ENCODE results near the gene CYP3A7.
"Not testable (repeated sequence)": the region's sequence is repeated elsewhere in the genome, so short reads cannot be mapped to it uniquely, and the experiment has no call there.

The CYP3A7 gene

DNA sequence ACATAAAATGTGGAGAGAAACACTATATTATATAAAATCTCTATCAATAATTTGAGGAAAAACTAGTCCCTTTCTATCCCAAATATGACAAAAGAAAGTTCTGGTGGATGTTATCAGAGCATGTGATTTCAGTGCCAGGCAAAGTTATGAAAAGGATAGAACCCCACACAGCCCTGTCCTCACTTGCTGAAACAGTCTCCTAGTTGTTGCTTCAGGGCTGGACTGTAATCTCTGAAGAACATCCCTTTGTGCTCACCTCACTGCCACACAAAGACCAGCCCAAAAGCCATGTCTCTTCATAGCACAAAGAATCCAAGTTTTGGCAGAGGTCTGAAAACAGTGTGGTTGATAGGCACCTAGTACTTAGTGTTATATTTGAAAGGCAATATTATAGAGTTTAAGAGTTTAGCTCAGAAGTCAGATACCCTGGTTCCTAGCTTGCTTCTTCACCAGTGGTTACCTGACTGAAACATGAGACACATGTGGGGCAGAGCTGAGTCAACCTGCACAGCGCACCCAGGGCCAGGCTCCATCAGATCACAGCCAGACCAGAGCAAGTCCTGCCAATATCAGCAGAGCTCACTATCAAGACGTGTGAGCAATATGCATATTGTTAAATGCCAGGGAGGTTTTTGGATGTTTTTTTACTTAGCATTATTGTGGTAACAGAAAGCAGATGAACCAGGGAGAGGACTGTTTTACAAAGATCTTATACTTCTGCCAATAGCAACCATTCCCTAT, 25.0 kb downstream of the CYP3A7 start:
- Histone ChIP-seq H3K27me3 (ENCODE audit: control insufficient read depth in 5 of 5, insufficient read depth in 4 of 5, low read length in 5 of 5) (no peaks in the 10 kb centered on the region), H3K9me3 (ENCODE audit: control insufficient read depth in 5 of 5, low read length in 5 of 5) (peaks cover 0 to 13% (median 12%) of the 10 kb centered on the region in 5 donors), H3K4me1 (ENCODE audit: control insufficient read depth in 5 of 5, insufficient read depth in 5 of 5, low read length in 5 of 5) (no peaks in the 10 kb centered on the region), H3K9ac (ENCODE audit: low read length in 5 of 5) (no peak overlapping the region), H3K27ac (ENCODE audit: low read depth, low read length) (no peak overlapping the region), H3K36me3 (ENCODE audit: control insufficient read depth in 5 of 5, insufficient read depth in 5 of 5, low read length in 5 of 5) (peaks cover 0 to 8% (median 3%) of the 10 kb centered on the region in 5 donors), H3K4me3 (ENCODE audit: low read depth in 1 of 5, low read length in 5 of 5) (no peak overlapping the region)

- no peak overlapping the region for H3K4me3 ChIP-seq (ENCODE audit: low read depth in 1 of 5, low read length in 5 of 5)
- H3K27ac ChIP-seq (ENCODE audit: low read depth, low read length), result no peak overlapping the region
- H3K27me3 ChIP-seq (ENCODE audit: control insufficient read depth in 5 of 5, insufficient read depth in 4 of 5, low read length in 5 of 5), result no peaks in the 10 kb centered on the region
- H3K9ac ChIP-seq (ENCODE audit: low read length in 5 of 5), result no peak overlapping the region
- H3K9me3 ChIP-seq (ENCODE audit: control insufficient read depth in 5 of 5, low read length in 5 of 5), result peaks cover 0 to 13% (median 10%) of the 10 kb centered on the region in 5 donors
- no peaks in the 10 kb centered on the region for H3K4me1 ChIP-seq (ENCODE audit: control insufficient read depth in 5 of 5, insufficient read depth in 5 of 5, low read length in 5 of 5)
- peaks cover 0 to 8% (median 3%) of the 10 kb centered on the region in 5 donors for H3K36me3 ChIP-seq (ENCODE audit: control insufficient read depth in 5 of 5, insufficient read depth in 5 of 5, low read length in 5 of 5)
These were observed 25.7 kb downstream of the CYP3A7 start for GRCh38 chr7:99709260-99709659.

DNA sequence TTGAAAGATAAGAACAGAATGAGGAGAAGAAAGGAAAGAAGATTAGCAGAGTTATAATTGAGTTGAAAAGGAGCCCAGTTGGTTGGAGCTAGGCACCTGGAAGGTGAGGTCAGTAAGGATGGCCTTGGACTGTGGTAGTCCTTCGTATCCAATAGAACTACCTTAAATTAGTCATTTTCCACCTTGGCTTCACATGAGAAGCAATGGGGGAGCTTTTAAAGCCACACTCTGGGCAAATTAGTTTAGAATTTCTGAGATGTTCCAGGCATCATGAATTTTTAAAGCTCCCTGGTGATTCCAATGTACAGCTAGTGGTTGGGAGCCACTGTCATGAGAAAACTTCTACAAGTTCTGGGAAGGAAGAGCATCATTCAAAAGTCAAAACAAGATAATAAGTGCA, 27.9 kb downstream of the CYP3A7 start:
- no peak overlapping the region for H3K27ac ChIP-seq (ENCODE audit: low read depth, low read length)
- H3K9ac ChIP-seq (ENCODE audit: low read length in 5 of 5), result no peak overlapping the region

DNA sequence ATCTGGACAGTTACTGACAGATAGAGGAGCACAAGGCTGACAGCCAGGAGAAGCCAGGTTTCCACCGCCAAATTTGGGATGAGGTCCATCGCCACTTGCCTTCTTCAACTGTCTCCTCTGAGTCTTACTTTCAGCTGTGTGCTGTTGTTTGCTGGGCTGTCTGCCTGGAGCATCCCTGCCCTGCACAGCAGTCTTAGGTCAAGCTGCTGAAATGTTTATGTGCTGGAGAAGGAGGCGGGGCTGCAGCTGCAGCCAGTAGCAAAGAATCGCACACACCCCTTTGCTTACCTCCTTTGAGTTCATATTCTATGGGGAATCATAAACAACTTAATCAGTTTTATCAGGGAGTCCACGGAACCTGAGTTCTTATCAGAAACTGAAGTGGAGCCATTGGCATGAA, 35.0 kb downstream of the CYP3A7 start:
- Histone ChIP-seq H3K27ac (ENCODE audit: low read depth, low read length) (no peak overlapping the region), H3K9me3 (ENCODE audit: control insufficient read depth in 5 of 5, low read length in 5 of 5) (no peaks in the 10 kb centered on the region), H3K9ac (ENCODE audit: low read length in 5 of 5) (no peak overlapping the region), H3K4me1 (ENCODE audit: control insufficient read depth in 5 of 5, insufficient read depth in 5 of 5, low read length in 5 of 5) (no peaks in the 10 kb centered on the region), H3K36me3 (ENCODE audit: control insufficient read depth in 5 of 5, insufficient read depth in 5 of 5, low read length in 5 of 5) (no peaks in the 10 kb centered on the region), H3K4me3 (ENCODE audit: low read depth in 1 of 5, low read length in 5 of 5) (no peak overlapping the region), H3K27me3 (ENCODE audit: control insufficient read depth in 5 of 5, insufficient read depth in 4 of 5, low read length in 5 of 5) (no peaks in the 10 kb centered on the region)

More for the DNA sequence above, 27.9 kb downstream of the CYP3A7 start:
- Histone ChIP-seq H3K4me1 (ENCODE audit: control insufficient read depth in 5 of 5, insufficient read depth in 5 of 5, low read length in 5 of 5) (no peaks in the 10 kb centered on the region), H3K27me3 (ENCODE audit: control insufficient read depth in 5 of 5, insufficient read depth in 4 of 5, low read length in 5 of 5) (no peaks in the 10 kb centered on the region), H3K4me3 (ENCODE audit: low read depth in 1 of 5, low read length in 5 of 5) (no peak overlapping the region), H3K36me3 (ENCODE audit: control insufficient read depth in 5 of 5, insufficient read depth in 5 of 5, low read length in 5 of 5) (peaks cover 0 to 8% (median 3%) of the 10 kb centered on the region in 5 donors), H3K9me3 (ENCODE audit: control insufficient read depth in 5 of 5, low read length in 5 of 5) (peaks cover 0 to 13% (median 10%) of the 10 kb centered on the region in 5 donors)

- H3K9ac ChIP-seq (ENCODE audit: low read length in 5 of 5); H3K27me3 ChIP-seq (ENCODE audit: control insufficient read depth in 5 of 5, insufficient read depth in 4 of 5, low read length in 5 of 5); H3K36me3 ChIP-seq (ENCODE audit: control insufficient read depth in 5 of 5, insufficient read depth in 5 of 5, low read length in 5 of 5); H3K27ac ChIP-seq (ENCODE audit: low read depth, low read length); H3K4me3 ChIP-seq (ENCODE audit: low read depth in 1 of 5, low read length in 5 of 5); H3K4me1 ChIP-seq (ENCODE audit: control insufficient read depth in 5 of 5, insufficient read depth in 5 of 5, low read length in 5 of 5); H3K9me3 ChIP-seq (ENCODE audit: control insufficient read depth in 5 of 5, low read length in 5 of 5): not testable (repeated sequence)
These were observed 35.9 kb downstream of the CYP3A7 start for GRCh38 chr7:99698867-99699730.

DNA sequence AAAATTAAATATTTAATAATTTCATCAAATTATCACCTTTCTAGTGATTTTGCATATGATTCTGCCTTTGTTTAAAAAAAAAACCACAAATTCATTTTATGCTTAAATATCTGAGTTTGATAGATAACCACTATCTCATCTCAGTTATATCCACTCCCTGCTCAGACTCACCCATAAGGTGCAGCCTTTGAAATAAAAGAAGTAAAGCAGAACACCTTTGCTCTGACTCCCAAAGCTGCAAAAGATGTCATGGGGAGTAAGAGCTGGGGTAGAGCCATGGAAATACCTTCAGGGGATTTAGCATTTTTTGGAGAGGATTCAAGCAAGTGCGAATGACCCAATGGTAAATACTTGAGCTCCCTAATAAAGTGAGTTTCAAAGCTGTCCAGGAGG, 40.1 kb downstream of the CYP3A7 start:
- H3K9ac ChIP-seq (ENCODE audit: low read length in 5 of 5), result no peak overlapping the region
- H3K27ac ChIP-seq (ENCODE audit: low read depth, low read length), result no peak overlapping the region
- no peaks in the 10 kb centered on the region for H3K4me1 ChIP-seq (ENCODE audit: control insufficient read depth in 5 of 5, insufficient read depth in 5 of 5, low read length in 5 of 5)
- peaks cover 0 to 3% (median 0%) of the 10 kb centered on the region in 5 donors for H3K9me3 ChIP-seq (ENCODE audit: control insufficient read depth in 5 of 5, low read length in 5 of 5)
- no peak overlapping the region for H3K4me3 ChIP-seq (ENCODE audit: low read depth in 1 of 5, low read length in 5 of 5)
- no peaks in the 10 kb centered on the region for H3K27me3 ChIP-seq (ENCODE audit: control insufficient read depth in 5 of 5, insufficient read depth in 4 of 5, low read length in 5 of 5)
- H3K36me3 ChIP-seq (ENCODE audit: control insufficient read depth in 5 of 5, insufficient read depth in 5 of 5, low read length in 5 of 5), result no peaks in the 10 kb centered on the region

DNA sequence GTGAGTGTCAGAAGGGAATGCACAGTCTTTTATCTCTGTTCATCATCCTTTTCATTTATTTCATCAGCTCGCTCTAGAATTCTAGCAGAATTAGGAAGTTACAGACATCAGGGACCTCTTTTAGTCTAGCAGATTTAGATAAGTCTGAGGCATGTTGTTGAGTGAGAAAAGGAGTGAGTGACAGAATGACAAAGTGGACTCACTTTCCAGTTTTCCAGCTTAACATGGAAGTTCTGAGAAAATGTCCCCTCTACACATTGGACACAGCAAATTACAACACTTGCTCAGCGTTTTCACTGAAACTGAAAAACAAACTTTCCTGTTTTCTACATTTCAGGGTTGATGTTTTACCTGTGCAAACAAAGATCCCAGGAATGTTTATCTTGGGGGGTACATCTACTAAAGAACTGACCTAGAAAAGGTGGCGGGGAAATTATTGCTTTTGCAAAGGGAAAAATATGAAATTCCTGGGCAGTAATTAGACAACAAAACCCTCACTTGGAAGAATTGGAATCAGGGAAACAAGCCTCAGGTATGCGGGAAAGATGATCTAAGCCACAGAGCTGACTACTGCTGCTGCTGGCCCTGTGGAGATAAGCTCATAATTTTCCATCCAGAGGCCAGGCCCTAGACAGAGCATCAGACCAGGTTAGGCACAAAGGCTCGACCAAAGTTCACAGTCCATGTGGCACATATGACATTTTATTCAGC, 40.6 kb downstream of the CYP3A7 start:
- H3K27ac ChIP-seq (ENCODE audit: low read depth, low read length), result no peak overlapping the region
- peaks cover 0 to 3% (median 0%) of the 10 kb centered on the region in 5 donors for H3K9me3 ChIP-seq (ENCODE audit: control insufficient read depth in 5 of 5, low read length in 5 of 5)
- no peaks in the 10 kb centered on the region for H3K36me3 ChIP-seq (ENCODE audit: control insufficient read depth in 5 of 5, insufficient read depth in 5 of 5, low read length in 5 of 5)
- no peak overlapping the region for H3K4me3 ChIP-seq (ENCODE audit: low read depth in 1 of 5, low read length in 5 of 5)
- H3K9ac ChIP-seq (ENCODE audit: low read length in 5 of 5), result no peak overlapping the region
- H3K4me1 ChIP-seq (ENCODE audit: control insufficient read depth in 5 of 5, insufficient read depth in 5 of 5, low read length in 5 of 5), result no peaks in the 10 kb centered on the region
- no peaks in the 10 kb centered on the region for H3K27me3 ChIP-seq (ENCODE audit: control insufficient read depth in 5 of 5, insufficient read depth in 4 of 5, low read length in 5 of 5)

- H3K9me3 ChIP-seq (ENCODE audit: control insufficient read depth in 5 of 5, low read length in 5 of 5), result peaks cover 0 to 3% (median 0%) of the 10 kb centered on the region in 5 donors
- no peak overlapping the region for H3K27ac ChIP-seq (ENCODE audit: low read depth, low read length)
- H3K27me3 ChIP-seq (ENCODE audit: control insufficient read depth in 5 of 5, insufficient read depth in 4 of 5, low read length in 5 of 5), result no peaks in the 10 kb centered on the region
- no peak overlapping the region for H3K4me3 ChIP-seq (ENCODE audit: low read depth in 1 of 5, low read length in 5 of 5)
- no peak overlapping the region for H3K9ac ChIP-seq (ENCODE audit: low read length in 5 of 5)
- H3K36me3 ChIP-seq (ENCODE audit: control insufficient read depth in 5 of 5, insufficient read depth in 5 of 5, low read length in 5 of 5), result no peaks in the 10 kb centered on the region
- no peaks in the 10 kb centered on the region for H3K4me1 ChIP-seq (ENCODE audit: control insufficient read depth in 5 of 5, insufficient read depth in 5 of 5, low read length in 5 of 5)
These were observed 41.4 kb downstream of the CYP3A7 start for GRCh38 chr7:99693427-99694200.

- no peak overlapping the region for H3K27ac ChIP-seq (ENCODE audit: low read depth, low read length)
- H3K4me3 ChIP-seq (ENCODE audit: low read depth in 1 of 5, low read length in 5 of 5), result no peak overlapping the region
- no peak overlapping the region for H3K9ac ChIP-seq (ENCODE audit: low read length in 5 of 5)
- no peaks in the 10 kb centered on the region for H3K27me3 ChIP-seq (ENCODE audit: control insufficient read depth in 5 of 5, insufficient read depth in 4 of 5, low read length in 5 of 5)
- H3K4me1 ChIP-seq (ENCODE audit: control insufficient read depth in 5 of 5, insufficient read depth in 5 of 5, low read length in 5 of 5), result no peaks in the 10 kb centered on the region
- H3K36me3 ChIP-seq (ENCODE audit: control insufficient read depth in 5 of 5, insufficient read depth in 5 of 5, low read length in 5 of 5), result no peaks in the 10 kb centered on the region
- H3K9me3 ChIP-seq (ENCODE audit: control insufficient read depth in 5 of 5, low read length in 5 of 5), result peaks cover 0 to 3% (median 0%) of the 10 kb centered on the region in 5 donors
These were observed 41.9 kb downstream of the CYP3A7 start for GRCh38 chr7:99693100-99693426.
